ENCODE results near the gene PGAP3.
"Not testable (repeated sequence)": the region's sequence is repeated elsewhere in the genome, so short reads cannot be mapped to it uniquely, and the experiment has no call there.

The PGAP3 gene, protein sequence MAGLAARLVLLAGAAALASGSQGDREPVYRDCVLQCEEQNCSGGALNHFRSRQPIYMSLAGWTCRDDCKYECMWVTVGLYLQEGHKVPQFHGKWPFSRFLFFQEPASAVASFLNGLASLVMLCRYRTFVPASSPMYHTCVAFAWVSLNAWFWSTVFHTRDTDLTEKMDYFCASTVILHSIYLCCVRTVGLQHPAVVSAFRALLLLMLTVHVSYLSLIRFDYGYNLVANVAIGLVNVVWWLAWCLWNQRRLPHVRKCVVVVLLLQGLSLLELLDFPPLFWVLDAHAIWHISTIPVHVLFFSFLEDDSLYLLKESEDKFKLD

DNA sequence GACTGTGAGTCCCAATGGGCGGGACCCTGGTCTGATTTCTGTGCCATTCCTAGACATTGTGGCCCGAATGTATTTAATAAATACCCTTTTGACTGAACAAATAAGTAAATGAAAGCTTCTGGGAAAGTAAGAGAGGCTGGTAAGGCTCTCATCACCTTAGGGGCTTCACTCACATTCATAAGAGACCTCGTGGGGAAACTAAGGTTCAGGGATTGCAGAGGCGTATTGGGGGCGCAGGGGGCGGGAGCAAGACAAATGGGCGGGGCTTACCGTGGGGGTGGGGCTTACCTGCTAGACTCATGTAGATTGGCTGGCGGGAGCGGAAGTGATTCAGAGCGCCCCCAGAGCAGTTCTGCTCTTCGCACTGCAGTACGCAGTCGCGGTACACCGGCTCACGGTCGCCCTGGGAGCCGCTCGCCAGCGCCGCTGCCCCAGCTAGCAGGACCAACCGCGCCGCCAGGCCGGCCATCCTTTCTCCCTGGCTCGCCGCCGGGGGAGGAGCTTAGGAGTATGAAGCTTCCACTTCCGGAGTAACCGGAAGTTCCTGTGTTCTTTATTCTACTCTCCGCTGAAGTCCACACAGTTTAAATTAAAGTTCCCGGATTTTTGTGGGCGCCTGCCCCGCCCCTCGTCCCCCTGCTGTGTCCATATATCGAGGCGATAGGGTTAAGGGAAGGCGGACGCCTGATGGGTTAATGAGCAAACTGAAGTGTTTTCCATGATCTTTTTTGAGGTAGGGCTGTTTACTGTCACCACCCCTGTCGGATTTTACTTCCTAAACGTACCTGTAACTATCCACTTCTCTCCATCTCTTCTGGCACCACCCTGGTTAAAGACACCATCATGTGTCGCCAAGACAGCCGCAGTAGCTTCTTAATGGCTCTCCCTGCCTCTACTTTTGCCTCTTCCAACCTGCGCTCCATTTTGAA, at the start of gene PGAP3:
TSS of gene PGAP3 (minus strand) at position 512 of the 929 bp plus-strand sequence. CDS start at position 469, 43 bp downstream.
- peak; percentile 95 for DNase-seq

DNA sequence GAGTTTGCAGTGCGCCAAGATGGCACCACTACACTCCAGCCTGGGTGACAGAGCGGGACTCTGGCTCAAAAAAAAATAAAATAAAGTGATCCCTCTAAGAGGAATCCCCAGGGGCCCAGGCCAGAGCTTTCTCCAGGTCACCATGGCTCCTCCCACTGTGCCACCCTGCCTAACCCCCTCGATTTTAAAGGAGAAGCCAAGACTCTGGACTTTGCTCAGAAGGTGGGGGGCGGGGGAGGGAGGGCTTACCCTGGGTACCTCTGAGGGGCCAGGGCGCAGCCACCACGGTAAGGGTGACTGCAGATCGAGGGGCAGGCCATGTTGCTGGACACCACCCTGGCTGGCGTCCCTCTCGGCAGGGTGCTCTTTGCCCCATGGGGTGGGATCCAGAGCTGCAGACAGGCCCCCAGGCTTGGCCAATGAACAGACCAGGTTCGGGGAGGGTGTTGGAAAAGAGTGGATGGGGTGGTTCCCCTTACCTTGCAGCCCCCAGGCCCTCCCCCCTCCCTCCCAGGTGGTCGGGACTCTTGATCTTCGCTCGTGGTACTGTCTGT, 49.4 kb upstream of the PGAP3 start:
- DNase-seq, result no peak

DNA sequence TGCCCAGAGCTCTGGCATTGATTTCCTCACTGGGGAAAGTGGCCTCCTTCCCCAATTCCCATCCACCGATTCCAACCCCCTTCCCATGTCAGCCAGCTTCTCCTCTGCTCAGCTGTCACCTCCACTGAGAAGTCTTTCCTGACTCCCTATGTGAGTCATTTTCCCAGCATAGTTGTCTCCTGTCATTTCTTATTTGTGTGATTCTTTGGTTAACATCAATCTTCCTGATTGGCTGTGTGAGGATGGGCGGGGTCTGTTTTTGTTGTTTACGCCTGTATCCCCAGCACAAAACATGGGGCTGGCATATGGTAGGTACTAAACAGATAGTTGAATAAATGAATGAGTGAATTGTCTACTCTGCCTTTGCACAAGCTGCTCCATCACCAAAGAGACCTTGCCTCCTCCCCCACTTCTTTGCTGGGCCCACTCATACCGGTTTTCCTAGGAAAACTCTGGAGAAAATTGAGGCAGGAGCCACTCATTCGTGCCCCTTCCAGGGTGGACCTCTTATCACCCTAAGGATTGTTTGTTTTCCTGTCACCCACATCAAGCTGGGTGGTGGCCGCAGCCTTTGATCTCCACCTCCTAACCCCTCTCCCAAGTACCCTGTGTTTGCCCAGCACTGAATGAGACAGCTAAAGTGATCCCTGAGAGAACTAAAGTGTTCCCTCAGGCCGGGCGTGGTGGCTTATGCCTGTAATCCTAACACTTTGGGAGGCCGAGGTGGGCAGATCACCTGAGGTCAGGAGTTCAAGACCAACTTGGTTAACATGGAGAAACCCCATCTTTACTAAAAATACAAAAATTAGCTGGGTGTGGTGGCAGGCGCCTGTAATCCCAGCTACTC, 48.7 kb upstream of the PGAP3 start:
- DNase-seq, result no peak

DNA sequence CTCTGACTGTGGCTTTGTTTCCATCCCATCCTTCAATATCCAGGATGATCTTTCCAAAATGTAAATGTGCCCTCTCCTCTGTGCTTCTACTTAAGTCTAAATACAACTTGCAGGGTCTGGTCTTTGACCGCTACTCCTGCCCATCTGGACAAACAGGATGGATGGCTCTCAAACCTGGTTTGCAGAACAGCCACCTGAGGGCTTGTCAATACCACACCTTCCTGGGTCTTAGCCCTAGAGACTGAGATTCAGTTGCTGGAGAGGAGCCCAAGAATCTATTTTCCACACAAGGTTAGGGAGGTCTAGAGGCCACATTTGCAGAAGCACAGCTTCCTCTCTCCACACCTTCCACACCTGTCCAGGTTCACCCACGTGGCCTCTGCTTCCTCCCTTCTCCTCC, 48.0 kb upstream of the PGAP3 start:
- DNase-seq, result no peak

DNA sequence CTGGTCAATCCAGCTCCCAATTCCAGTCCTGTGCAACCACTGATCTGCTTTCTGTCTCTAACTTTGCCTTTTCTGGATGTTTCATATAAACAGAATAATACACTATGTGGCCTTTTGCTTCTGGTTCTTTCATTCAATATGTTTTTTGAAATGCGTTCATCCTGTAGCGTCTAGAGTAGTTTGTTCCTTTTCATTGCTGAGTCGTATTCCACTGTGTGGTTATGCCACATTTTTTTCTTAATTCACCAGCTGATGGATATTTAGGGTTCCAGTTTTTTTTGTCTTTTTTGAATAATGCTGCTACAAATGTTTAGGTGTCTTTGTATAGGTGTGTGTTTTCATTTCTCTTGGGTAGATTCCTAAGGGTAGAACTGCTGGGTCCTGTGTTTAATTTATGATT, 44.7 kb upstream of the PGAP3 start:
- DNase-seq, result no peak

DNA sequence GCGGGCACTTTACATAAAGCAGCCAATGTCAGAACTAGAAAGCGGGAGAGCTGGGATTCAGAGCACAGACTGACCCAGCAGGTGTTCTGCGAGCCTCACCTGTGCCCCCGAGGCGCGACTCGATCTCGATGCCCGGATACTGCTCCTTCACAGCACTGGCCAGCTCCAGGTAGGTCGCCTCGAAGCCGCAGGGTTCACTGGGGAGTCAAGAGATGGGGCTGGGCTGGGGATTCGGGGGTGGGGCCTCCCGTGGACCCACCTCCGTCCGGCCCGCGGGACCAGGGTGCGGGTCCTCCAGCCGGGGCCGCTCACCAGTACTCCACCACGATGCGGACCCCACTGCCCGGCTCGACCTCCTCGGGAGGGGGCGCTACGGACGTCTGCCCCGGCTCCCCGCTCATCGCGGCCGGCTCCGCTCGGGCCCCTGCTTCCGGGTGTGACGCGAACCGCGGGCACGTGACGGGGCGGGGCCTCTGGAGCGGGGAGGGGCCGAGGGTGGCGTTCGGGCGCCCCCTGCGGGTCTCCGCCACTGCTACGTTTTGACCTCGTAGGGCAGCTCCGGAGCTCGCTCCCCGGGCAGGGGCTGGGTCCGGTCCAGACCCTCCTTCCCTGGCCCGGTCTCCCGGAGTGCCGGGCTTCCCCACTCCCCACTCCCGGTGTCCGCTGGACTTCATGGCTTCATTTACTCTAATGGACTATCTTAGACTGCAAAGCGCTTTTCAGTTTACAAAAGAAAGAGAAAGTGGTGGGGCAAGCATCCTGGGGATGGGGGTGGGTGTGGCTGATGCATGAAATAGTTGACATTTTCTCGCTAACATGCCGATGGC, 42.5 kb upstream of the PGAP3 start, which contains the start of gene MIEN1:
TSS of gene MIEN1 (minus strand) at position 438 of the 827 bp plus-strand sequence. CDS start at position 401, 37 bp downstream.
- DNase-seq, result peak; percentile 81

DNA sequence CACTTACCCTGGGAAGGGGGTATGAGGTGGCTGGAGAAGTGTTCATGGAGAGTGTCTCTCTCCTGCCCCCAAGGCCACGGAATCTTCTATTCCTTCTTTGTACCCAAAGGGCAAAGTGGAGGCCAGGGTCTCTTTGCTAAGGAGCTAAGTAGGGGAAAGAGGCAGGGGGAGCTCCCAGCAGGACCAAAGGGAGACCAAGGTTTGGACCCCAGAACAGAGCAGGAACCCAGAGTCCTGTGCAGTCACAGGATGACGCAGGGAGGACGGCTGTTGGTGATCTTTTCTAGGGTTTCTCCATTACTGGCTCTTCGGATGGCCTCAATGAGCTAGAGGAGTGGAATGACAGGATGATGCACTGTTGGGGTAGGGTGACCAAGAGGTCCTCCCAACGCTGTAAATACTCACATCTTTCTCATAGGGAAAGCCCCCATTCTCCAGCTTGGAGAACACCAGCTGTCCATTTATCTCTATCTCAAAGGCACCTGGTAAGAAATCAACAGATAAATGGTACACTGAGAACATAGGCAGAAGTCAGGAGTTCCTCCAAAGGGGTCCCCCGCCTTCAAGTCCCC, 41.5 kb upstream of the PGAP3 start:
- DNase-seq, result no peak

DNA sequence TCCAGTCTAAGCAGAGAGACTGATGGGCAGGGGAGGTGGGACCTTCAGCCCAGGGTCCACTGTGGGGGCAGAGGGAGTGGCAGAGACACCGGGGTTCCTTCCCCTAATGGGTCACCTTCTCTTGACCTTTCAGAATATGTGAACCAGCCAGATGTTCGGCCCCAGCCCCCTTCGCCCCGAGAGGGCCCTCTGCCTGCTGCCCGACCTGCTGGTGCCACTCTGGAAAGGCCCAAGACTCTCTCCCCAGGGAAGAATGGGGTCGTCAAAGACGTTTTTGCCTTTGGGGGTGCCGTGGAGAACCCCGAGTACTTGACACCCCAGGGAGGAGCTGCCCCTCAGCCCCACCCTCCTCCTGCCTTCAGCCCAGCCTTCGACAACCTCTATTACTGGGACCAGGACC, 39.7 kb upstream of the PGAP3 start:
- no peak for DNase-seq

DNA sequence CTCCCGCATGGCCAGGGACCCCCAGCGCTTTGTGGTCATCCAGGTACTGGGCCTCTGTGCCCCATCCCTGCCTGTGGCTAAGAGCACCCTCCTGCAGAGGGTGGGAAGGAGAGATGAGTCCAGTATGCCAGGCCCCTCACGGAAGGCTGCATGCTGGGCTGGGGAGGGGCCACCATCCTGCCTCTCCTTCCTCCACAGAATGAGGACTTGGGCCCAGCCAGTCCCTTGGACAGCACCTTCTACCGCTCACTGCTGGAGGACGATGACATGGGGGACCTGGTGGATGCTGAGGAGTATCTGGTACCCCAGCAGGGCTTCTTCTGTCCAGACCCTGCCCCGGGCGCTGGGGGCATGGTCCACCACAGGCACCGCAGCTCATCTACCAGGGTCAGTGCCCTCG, 38.8 kb upstream of the PGAP3 start:
- DNase-seq, result no peak

DNA sequence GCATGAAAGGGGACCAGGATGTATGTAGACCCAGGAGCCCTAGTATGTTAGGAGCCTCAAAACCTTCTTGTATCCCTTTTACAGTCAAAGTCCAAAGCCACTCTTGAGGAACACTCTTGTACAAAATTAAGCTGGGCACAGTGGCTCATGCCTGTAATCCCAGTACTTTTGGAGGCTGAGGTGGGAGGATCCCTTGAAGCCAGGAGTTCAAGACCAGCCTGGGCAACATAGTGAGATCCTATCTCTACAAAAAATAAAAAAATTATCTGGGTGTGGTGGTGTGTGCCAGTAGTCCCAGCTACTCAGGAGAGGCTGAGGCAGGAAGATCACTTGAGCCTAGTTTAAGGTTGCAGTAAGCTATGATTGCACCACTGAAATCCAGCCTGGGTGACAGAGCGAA, 38.1 kb upstream of the PGAP3 start:
- not testable (repeated sequence) for DNase-seq

DNA sequence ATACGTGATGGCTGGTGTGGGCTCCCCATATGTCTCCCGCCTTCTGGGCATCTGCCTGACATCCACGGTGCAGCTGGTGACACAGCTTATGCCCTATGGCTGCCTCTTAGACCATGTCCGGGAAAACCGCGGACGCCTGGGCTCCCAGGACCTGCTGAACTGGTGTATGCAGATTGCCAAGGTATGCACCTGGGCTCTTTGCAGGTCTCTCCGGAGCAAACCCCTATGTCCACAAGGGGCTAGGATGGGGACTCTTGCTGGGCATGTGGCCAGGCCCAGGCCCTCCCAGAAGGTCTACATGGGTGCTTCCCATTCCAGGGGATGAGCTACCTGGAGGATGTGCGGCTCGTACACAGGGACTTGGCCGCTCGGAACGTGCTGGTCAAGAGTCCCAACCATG, 36.9 kb upstream of the PGAP3 start:
- DNase-seq, result no peak

DNA sequence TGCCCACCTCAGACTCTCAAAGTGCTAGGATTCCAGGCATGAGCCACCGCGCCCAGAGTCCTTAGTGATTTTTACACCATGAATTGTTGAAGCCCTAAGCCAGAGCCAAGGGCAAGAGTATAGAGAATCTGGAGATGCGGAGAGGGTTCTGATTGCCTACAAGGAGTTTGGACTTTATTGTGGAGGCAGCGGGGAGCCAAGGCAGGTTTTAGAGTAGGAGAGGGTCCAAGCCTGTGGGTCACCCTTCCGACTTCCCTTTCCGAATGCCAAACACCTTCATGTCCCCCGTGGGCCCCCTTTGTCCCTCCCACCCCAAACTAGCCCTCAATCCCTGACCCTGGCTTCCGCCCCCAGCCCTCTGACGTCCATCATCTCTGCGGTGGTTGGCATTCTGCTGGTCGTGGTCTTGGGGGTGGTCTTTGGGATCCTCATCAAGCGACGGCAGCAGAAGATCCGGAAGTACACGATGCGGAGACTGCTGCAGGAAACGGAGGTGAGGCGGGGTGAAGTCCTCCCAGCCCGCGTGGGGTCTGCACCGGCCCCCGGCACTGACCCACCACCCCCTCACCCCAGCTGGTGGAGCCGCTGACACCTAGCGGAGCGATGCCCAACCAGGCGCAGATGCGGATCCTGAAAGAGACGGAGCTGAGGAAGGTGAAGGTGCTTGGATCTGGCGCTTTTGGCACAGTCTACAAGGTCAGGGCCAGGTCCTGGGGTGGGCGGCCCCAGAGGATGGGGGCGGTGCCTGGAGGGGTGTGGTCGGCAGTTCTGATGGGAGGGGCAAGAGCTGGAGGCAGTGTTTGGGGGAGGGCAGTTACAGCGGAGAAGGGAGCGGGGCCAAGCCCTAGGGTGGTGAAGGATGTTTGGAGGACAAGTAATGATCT, 35.4 kb upstream of the PGAP3 start:
- no peak for DNase-seq

DNA sequence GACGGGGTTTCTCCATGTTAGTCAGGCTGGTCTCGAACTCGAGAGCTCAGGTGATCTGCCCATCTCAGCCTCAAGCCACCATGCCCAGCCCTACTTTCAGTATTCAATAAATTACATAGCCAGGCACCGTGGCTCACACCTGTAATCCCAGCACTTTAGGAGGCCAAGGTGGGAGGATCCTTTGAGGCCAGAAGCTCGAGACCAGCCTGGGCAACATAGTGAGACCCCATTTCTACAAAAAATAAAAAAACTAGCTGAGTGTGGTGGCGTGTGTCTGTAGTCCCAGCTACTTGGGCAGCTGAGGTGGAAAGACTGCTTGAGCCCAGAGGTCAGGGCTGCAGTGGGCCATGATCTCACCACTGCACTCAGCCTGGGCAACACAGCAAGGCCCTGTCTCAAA, 34.2 kb upstream of the PGAP3 start:
- DNase-seq, result no peak

DNA sequence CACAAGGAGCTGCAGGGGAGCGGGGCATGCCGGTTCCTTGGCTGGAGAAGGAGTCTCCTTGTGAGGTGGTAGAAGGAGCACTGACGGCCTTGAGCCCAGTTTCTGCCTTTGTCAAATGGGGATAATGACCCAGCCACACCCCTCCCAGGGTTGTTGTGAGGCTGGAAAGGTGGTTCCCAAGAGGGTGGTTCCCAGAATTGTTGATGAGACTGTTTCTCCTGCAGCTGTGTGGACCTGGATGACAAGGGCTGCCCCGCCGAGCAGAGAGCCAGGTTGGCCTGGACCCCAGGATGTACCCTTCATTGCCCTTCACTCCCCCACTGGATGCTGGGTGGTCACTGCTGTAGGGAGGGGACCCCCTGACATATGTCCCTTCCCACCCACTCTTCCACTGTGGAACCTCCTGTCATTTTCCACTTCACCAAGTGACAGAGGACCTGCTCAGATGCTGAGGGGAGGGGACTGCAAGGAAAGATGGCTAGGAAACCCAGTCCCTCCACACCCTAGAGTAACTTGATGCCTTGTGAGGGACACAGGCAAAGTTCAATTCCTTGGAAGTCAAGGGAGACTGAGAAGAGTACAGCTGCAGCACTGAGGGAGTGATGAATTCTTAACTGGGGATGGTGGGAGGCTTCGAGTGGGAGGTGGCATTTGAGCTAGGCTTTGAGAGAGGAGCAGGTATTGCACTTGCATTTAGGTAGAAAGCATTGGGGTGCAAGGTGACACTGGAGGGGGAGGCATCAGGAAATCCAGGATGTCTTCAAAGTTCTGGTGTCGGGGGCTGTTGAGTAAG, 31.9 kb upstream of the PGAP3 start:
- DNase-seq, result no peak

DNA sequence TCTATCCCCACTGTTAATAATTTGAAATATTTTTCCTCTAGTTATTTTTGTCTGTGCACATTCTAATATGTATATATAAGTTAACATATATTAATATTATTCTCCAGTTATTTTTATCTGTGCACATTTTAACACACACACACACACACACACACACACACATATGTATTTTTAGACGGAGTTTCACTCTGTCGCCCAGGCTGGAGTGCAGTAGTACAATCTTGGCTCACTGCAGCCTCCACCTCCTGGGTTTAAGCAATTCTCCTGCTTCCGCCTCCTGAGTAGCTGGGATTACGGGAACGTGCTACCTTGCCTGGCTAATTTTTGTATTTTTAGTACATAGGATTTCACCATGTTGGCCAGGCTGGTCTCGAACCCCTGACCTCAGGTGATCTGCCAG, 29.8 kb upstream of the PGAP3 start:
- DNase-seq, result no peak

DNA sequence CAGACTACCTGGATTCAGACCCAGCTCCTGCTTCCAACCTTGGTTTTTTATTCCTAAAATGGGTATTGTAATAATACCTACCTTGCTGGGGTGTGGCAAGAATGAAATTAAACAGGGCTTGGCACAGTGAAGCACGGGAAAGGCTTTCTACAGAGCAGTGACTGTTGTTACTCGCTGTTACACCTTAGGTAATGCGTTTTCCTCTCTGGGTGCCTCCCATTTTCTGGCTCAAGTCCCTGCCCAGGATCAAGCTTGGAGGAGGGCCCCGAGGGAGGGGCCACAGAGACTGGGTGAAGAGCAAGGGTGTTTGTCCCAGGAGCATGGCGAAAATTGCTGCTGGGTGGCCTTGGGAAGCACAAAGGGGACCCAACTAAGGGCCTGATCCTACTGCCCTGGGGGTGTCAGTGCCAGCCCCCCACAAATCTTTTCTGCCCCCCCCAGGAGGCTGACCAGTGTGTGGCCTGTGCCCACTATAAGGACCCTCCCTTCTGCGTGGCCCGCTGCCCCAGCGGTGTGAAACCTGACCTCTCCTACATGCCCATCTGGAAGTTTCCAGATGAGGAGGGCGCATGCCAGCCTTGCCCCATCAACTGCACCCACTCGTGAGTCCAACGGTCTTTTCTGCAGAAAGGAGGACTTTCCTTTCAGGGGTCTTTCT, 29.2 kb upstream of the PGAP3 start:
- no peak for DNase-seq

DNA sequence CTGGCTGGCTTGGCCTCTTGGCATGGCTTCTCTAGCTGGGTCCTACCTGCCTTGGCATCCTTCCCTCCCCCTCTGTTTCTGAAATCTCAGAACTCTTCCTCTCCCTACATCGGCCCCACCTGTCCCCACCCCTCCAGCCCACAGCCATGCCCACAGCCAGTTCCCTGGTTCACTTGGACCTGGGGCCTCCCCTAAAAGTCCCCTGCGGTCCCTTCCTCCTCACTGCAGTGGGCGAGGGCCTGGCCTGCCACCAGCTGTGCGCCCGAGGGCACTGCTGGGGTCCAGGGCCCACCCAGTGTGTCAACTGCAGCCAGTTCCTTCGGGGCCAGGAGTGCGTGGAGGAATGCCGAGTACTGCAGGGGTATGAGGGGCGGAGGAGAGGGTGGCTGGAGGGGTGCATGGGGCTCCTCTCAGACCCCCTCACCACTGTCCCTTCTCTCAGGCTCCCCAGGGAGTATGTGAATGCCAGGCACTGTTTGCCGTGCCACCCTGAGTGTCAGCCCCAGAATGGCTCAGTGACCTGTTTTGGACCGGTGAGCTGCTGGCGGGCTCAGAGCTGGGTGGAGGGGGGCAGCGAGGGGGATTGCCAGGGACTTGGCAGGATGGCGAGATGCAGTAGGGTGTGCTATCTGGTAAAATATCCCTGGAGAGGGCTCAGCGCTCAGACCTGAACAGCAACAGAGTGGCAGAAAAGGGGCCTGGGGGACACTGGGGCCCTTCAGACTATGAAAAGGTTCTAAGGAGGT, 28.4 kb upstream of the PGAP3 start:
- no peak for DNase-seq

DNA sequence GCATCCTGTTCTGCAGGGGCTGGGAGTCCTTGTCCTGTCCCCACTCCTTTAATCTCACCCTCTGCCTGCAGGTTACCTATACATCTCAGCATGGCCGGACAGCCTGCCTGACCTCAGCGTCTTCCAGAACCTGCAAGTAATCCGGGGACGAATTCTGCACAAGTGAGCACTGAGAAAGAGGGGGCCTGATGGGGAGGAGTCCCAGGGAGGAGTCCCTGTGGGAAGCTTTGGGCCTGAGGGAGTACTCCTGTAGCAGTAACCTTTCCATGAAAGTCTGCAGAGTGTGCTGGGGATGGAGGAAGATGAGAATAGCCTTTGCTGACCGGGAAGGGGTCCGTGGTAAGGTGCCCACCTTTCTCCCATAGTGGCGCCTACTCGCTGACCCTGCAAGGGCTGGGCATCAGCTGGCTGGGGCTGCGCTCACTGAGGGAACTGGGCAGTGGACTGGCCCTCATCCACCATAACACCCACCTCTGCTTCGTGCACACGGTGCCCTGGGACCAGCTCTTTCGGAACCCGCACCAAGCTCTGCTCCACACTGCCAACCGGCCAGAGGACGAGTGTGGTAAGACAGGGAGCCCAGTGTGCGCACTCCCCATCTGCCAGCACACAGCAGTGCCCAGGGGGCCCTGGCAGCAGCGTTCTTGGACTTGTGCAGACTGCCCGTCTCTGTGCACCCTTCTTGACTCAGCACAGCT, 27.7 kb upstream of the PGAP3 start:
- DNase-seq, result no peak

All from NCI-H1092 treated with DMSO at 0.1 percent for 48 hours (cell line).